B cell (primary cell): ENCODE results near the gene PCDH8. TPM values are rescaled to one million over a fixed set of nuclear protein-coding genes. Genes with fewer than 3 reads are reported as not detected.

Source experiments
- ATAC-seq: fragments of 200-7000 bp; cut with Tn5 transposase; one replicate; pipeline ENCODE4 v1.10.0; 2021; ENCODE audit warnings: low read depth, mild to moderate bottlenecking, moderate number of reproducible peaks, moderate library complexity
- CTCF ChIA-PET: fragments of 350-600 bp; sonication (Branson Sonifier 250); formaldehyde crosslinking; loops from one replicate; lab custom pipeline; 2021; ENCODE audit warnings: antibody characterized with exemption, inconsistent platforms; lab: Charles Lee
- POLR2A ChIA-PET: fragments of 350-600 bp; sonication (Branson Sonifier 250); formaldehyde crosslinking; loops from one replicate; lab custom pipeline; 2021; ENCODE audit warnings: antibody characterized with exemption; lab: Charles Lee
- DNase-seq: peaks from one replicate; pipeline ENCODE4 v3.0.0; 2013
- H2AFZ ChIP-seq: 2 replicates; pipeline ENCODE4 v1.6.1; 2012; ENCODE audit warnings: mild to moderate bottlenecking, low read depth, low read length; ENCODE audit not compliant: insufficient read depth, poor library complexity, severe bottlenecking
- H3K27ac ChIP-seq, 2 donors: 1 replicate in 1 of 2; 2 replicates in 1 of 2; pipeline ENCODE4 v1.5.1; 2012 to 2013; ENCODE audit warnings: low read length in 2 of 2, mild to moderate bottlenecking in 2 of 2, moderate library complexity in 1 of 2
- H3K27me3 ChIP-seq, 4 experiments: fragments of 200-600 bp in 1 of 4; sonication (generic) in 1 of 4; replicated peaks in 1 of 4; 1 replicate in 2 of 4; 2 replicates in 2 of 4; pipeline versions ENCODE4 v1.6.1 to v1.7.0; 2013 to 2016; ENCODE audit warnings: low read length in 3 of 4, mild to moderate bottlenecking in 2 of 4, mixed read lengths in 1 of 4, moderate library complexity in 1 of 4; ENCODE audit not compliant: insufficient read depth in 4 of 4, control insufficient read depth in 3 of 4; ENCODE audit errors: control extremely low read depth in 1 of 4
- H3K36me3 ChIP-seq, 2 experiments: replicated peaks in 1 of 2; 1 replicate in 1 of 2; 2 replicates in 1 of 2; pipeline versions ENCODE4 v1.6.1 to v1.7.1; 2013; ENCODE audit warnings: low read length in 1 of 2; ENCODE audit not compliant: insufficient read depth in 2 of 2, control insufficient read depth in 1 of 2; ENCODE audit errors: control extremely low read depth in 1 of 2, extremely low read depth in 1 of 2
- H3K4me1 ChIP-seq, 2 donors: fragments of 200-600 bp in 1 of 2; sonication (generic) in 1 of 2; 1 replicate in 1 of 2; 2 replicates in 1 of 2; pipeline versions ENCODE4 v1.5.1 to v1.6.1; 2013 to 2017; ENCODE audit warnings: low read length in 2 of 2; ENCODE audit not compliant: control insufficient read depth in 2 of 2, insufficient read depth in 2 of 2
- H3K4me2 ChIP-seq: replicated peaks from 2 replicates; pipeline ENCODE3; 2012; ENCODE audit warnings: mild to moderate bottlenecking, low read depth, low read length; ENCODE audit not compliant: poor library complexity, severe bottlenecking
- H3K4me3 ChIP-seq, 5 experiments: fragments of 200-600 bp in 1 of 5; sonication (generic) in 1 of 5; 1 replicate in 3 of 5; 2 replicates in 2 of 5; pipeline versions ENCODE4 v1.5.1 to v1.7.0; 2011 to 2016; ENCODE audit warnings: low read length in 4 of 5, mild to moderate bottlenecking in 4 of 5, low read depth in 2 of 5, control low read depth in 1 of 5, moderate library complexity in 1 of 5; ENCODE audit not compliant: insufficient read depth in 1 of 5; ENCODE audit errors: control extremely low read depth in 1 of 5, extremely low read depth in 1 of 5
- H3K79me2 ChIP-seq: fragments of 200-600 bp; sonication (generic); one replicate; pipeline ENCODE4 v1.6.0; 2016; ENCODE audit warnings: low read length; ENCODE audit not compliant: control insufficient read depth, insufficient read depth
- H3K9ac ChIP-seq: fragments of 200-600 bp; sonication (generic); 2 replicates; pipeline ENCODE4 v1.6.1; 2017; ENCODE audit warnings: mild to moderate bottlenecking, low read length, moderate library complexity
- H3K9me3 ChIP-seq, 3 donors: one replicate each; pipeline versions ENCODE4 v1.6.1 to v1.7.1; 2013; ENCODE audit warnings: low read length in 2 of 3; ENCODE audit not compliant: control insufficient read depth in 2 of 3, insufficient read depth in 1 of 3; ENCODE audit errors: control extremely low read depth in 1 of 3
- H4K20me1 ChIP-seq: 2 replicates; pipeline ENCODE4 v1.6.0; 2012; ENCODE audit warnings: mild to moderate bottlenecking, low read length; ENCODE audit not compliant: insufficient read depth, control insufficient read depth, poor library complexity, severe bottlenecking
- H3K27ac Mint-ChIP-seq: one replicate; pipeline ENCODE4 v1.8.0; 2021; ENCODE audit warnings: mixed read lengths
- H3K27me3 Mint-ChIP-seq: one replicate; pipeline ENCODE4 v1.8.0; 2021; ENCODE audit warnings: mixed read lengths
- H3K4me1 Mint-ChIP-seq: one replicate; pipeline ENCODE4 v1.8.0; 2021; ENCODE audit warnings: mixed read lengths
- H3K4me3 Mint-ChIP-seq: one replicate; pipeline ENCODE4 v1.8.0; 2021; ENCODE audit warnings: mixed read lengths
- H3K9me3 Mint-ChIP-seq: one replicate; pipeline ENCODE4 v1.8.0; 2022; ENCODE audit warnings: mixed read lengths; ENCODE audit not compliant: insufficient read depth
- EZH2 ChIP-seq: IDR thresholded peaks from 2 replicates; pipeline ENCODE4 v1.6.1; 2012; ENCODE audit warnings: borderline replicate concordance, low read depth, mild to moderate bottlenecking, moderate library complexity, low read length; ENCODE audit not compliant: insufficient read depth, poor library complexity, severe bottlenecking
- WGBS: methylation state at CpG from one replicate; pipeline ENCODE4 v1.1.5; 2013; ENCODE audit warnings: missing lambda C conversion rate; ENCODE audit not compliant: insufficient coverage; 5-methylcytosine and 5-hydroxymethylcytosine counted together
- intact Hi-C: fragments of 100-400 bp; cut with micrococcal nuclease; formaldehyde crosslinking; loops from one replicate; pipeline ENCODE4 v1.10.0; 2022
- polyA plus RNA-seq: library from polyadenylated mRNA; depleted of rRNA; stranded (reverse); fragments of >200 nt; gene quantifications from 2 replicates; pipeline ENCODE4 v1.2.3, GENCODE V29; 2012
- total RNA-seq, 2 donors: library from RNA; stranded (reverse); fragments of 120-200 nt in 1 of 2; gene quantifications; 1 replicate in 1 of 2; 2 replicates in 1 of 2; pipeline versions ENCODE4 v1.2.3 to v1.2.4, GENCODE V29; 2013 to 2022
- TF ChIP-seq, protein P1 (sequence below): fragments of 200-600 bp; IDR thresholded peaks from one replicate; pipeline ENCODE4 v1.8.0; 2022; ENCODE audit warnings: antibody characterized with exemption, mild to moderate bottlenecking

Gene PCDH8
- total and polyA plus RNA-seq, 2 donors (not counting 1 experiment from before 2014, with no cell fraction given) = not detected

DNA sequence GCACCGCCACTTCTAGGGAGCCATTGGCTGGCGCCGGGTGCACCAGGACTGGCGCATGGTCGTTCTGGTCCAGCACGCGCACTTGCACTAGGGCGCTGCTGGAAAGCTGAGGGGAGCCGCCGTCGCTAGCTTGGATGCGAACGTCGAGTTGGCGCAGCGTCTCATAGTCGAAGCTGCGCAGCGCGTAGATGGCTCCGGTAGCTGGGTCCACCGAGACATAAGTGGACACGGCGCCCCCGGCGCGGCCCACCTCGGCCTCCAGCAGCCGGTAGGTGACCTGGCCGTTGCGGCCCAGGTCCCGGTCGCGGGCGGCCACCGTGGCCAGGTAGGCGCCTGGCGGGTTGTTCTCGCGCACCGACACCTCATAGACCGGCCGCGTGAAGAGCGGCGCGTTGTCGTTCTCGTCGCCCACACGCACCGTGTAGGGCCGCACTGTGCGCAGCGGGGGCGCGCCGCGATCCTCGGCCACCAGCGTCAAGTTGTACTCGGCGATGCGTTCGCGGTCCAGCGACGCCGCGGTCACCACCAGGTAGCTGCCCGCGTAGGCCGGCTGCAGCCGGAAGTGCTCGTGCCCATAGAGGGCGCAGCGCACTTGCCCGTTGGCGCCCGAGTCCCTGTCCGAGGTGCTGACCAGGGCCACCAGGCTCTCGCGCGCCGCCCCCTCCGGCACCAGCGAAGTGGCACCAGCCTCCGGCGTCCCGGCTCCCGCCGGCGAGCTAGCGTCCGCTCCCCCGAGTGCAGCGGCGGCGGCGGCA lies 1.7 kb downstream of the PCDH8 start:
- H3K27ac ChIP-seq = no peak overlapping the region
- H3K4me1 ChIP-seq = peaks cover 22 to 45% of the 10 kb centered on the region in 2 donors
- peaks cover 57% of the 10 kb centered on the region for H3K27me3 Mint-ChIP-seq
- no peak overlapping the region for H2AFZ ChIP-seq
- DNase-seq (peak; percentile 23), ATAC-seq (no peak)
- H3K27ac Mint-ChIP-seq = no peak overlapping the region
- ChIA-PET POLR2A (no interaction called here), CTCF (interaction anchor here (1.2 kb wide), 1 partner anchor 108 kb away, joined by 3 read pairs; no protein-coding TSS in a partner anchor)
- TF ChIP-seq EZH2 = no peak
- TF ChIP-seq, protein P1, sequence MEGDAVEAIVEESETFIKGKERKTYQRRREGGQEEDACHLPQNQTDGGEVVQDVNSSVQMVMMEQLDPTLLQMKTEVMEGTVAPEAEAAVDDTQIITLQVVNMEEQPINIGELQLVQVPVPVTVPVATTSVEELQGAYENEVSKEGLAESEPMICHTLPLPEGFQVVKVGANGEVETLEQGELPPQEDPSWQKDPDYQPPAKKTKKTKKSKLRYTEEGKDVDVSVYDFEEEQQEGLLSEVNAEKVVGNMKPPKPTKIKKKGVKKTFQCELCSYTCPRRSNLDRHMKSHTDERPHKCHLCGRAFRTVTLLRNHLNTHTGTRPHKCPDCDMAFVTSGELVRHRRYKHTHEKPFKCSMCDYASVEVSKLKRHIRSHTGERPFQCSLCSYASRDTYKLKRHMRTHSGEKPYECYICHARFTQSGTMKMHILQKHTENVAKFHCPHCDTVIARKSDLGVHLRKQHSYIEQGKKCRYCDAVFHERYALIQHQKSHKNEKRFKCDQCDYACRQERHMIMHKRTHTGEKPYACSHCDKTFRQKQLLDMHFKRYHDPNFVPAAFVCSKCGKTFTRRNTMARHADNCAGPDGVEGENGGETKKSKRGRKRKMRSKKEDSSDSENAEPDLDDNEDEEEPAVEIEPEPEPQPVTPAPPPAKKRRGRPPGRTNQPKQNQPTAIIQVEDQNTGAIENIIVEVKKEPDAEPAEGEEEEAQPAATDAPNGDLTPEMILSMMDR = no peak
- H3K9me3 Mint-ChIP-seq = peaks cover 5% of the 10 kb centered on the region
- peaks cover 30% of the 10 kb centered on the region for H3K4me1 Mint-ChIP-seq
- peaks cover 0 to 61% (median 6%) of the 10 kb centered on the region in 3 donors for H3K9me3 ChIP-seq
- WGBS = 14% methylated on average over 100 of the region's 100 CpGs
- H3K4me2 ChIP-seq = peak overlapping the region; percentile 52
- H4K20me1 ChIP-seq = no peaks in the 10 kb centered on the region
- no peak overlapping the region for H3K9ac ChIP-seq
- H3K27me3 ChIP-seq = peaks cover 0 to 70% (median 52%) of the 10 kb centered on the region in 4 experiments
- no peaks in the 10 kb centered on the region for H3K79me2 ChIP-seq
- no peak overlapping the region for H3K4me3 ChIP-seq
- H3K36me3 ChIP-seq = no peaks in the 10 kb centered on the region
- intact Hi-C loops = no loop called here
- H3K4me3 Mint-ChIP-seq = no peak overlapping the region
